Measurements from ENCODE around the gene FN3K.

- TF ChIP-seq ZFP3 (tag by site-specific recombination; IDR thresholded peaks at IDR 0.05; ENCODE audit: low read depth), result no peak
- TF ChIP-seq YY1 (tag by site-specific recombination; IDR thresholded peaks at IDR 0.05), result no peak
- TF ChIP-seq CTCF (tag by site-specific recombination; IDR thresholded peaks at IDR 0.05), result no peak
- TF ChIP-seq ZNF488 (tag by site-specific recombination; IDR thresholded peaks at IDR 0.05), result no peak
- TF ChIP-seq MZF1 (tag by site-specific recombination; IDR thresholded peaks at IDR 0.05; ENCODE audit: borderline replicate concordance), result no peak
- no peak for TF ChIP-seq SP2 (tag by site-specific recombination; IDR thresholded peaks at IDR 0.05)
- no peak for TF ChIP-seq PRDM1 (tag by site-specific recombination; IDR thresholded peaks at IDR 0.05)
- no peak for TF ChIP-seq ZBTB8A (tag by site-specific recombination; IDR thresholded peaks at IDR 0.05)
- TF ChIP-seq ZNF266 (tag by site-specific recombination; IDR thresholded peaks at IDR 0.05; ENCODE audit: low read depth), result no peak
- TF ChIP-seq ZBTB7A (tag by site-specific recombination; IDR thresholded peaks at IDR 0.05; ENCODE audit: low read depth), result no peak
These were observed 41.0 kb downstream of the FN3K start for GRCh38 chr17:82776454-82776853.

All from HEK293 (cell line).